SIG-M5 (cell line): Measurements from ENCODE around the gene RUFY3.
"Not testable (repeated sequence)": the region's sequence is repeated elsewhere in the genome, so short reads cannot be mapped to it uniquely, and the experiment has no call there.

Experiments
- DNase-seq: peaks from one replicate; lab custom pipeline; 2025; lab: John Stamatoyannopoulos, UW

RUFY3 gene

GRCh38 chr4:70840631-70841030 is 118.9 kb downstream of the RUFY3 start:
- not testable (repeated sequence) for DNase-seq

GRCh38 chr4:70841211-70841610 is 119.4 kb downstream of the RUFY3 start:
- DNase-seq = no peak

GRCh38 chr4:70841951-70842350 is 120.2 kb downstream of the RUFY3 start:
- DNase-seq = no peak

DNA sequence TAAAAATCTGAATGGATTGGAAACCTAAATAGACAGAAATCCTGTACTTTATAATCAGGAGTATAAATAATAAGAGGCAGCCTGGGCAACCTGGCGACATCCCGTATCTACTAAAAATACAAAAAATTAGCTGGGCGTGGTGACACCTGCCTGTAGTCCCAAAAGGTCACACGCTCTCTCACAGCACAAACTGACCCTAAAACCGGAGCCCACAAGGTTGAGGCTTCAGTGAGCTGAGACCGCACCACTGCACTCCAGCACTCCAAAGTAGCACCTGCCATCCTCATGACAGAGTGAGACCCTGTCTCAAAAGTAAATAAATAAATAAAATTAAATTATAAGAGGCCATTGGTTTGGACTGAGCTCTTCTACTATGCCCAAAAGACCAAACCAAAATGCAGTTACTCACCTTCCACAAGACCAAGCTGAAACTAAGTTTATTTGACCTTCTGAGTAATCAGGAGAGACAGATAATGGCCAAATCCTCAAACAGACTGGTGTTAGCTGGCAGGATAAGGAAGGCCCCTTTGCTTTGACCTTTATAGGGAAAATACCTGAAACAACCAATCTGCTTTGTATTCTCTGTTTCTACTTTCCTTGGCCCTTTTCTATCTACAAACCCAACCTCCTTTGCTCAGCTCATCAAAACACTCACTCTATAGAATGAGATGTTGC is 121.1 kb downstream of the RUFY3 start:
- DNase-seq = no peak

DNA sequence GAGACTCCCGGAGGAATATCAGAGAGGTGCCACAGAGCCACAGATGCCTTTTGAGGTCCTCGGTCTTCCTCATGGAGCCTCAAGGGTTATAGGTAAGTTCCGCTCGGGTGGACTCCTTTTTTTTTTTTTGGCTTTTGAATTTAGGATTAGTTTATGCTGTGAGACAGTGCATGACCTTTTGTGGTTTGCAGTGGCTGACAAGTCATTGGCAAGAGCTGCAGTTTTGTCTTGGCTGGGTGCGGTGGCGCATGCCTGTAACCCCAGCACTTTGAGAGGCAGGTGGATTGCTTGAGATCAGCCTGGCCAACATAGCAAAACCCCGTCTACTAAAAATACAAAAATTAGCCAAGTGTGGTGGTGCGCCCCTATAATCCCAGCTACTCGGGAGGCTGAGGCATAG is 122.4 kb downstream of the RUFY3 start:
- no peak for DNase-seq

DNA sequence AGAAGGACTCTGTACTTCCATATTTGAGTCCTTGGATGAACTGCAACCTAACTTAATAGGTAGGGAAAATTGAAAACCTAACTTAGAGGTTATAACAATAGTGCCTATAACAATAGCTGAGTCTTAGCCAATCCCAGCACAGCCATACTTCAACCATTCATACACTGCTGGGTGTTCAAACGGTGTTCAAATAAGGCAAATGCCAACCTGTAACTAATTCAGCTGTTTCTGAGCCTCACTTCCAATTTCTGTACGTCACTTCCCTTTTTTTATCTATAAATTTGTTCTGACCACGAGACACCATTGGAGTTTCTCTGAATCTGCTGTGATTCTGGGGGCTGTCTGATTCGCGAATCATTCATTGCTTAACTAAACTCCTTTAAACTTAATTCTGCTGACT is 127.5 kb downstream of the RUFY3 start:
- DNase-seq = no peak

- DNase-seq = no peak
Observed at GRCh38 chr4:70855464-70855863, 133.7 kb downstream of the RUFY3 start.
